HepG2 (cell line): ENCODE data around the gene LDLRAD4. TPM values are rescaled to one million over a fixed set of nuclear protein-coding genes. Genes with fewer than 3 reads are reported as not detected.

ENCODE experiments used
- ATAC-seq: fragments of 200-7000 bp; cut with Tn5 transposase; 3 replicates; pipeline ENCODE4 v1.9.1; 2020; ENCODE audit warnings: mild to moderate bottlenecking, moderate library complexity
- BruUV-seq: library from RNA; stranded (reverse); fragments of 400-500 nt; replicated peaks from 2 replicates; lab custom pipeline; 2021; lab: Mats Ljungman, UMichigan
- CTCF ChIA-PET: fragments of 300-600 bp; formaldehyde crosslinking; extraction: SDS; loops from one replicate; lab custom pipeline; 2021; ENCODE audit warnings: low total read pairs, inconsistent platforms, low intra/inter-chr PET ratio; lab: Yijun Ruan, JAX
- POLR2A ChIA-PET: fragments of 350-600 bp; sonication (Branson Sonifier 250); formaldehyde crosslinking; loops from one replicate; lab custom pipeline; 2020; ENCODE audit warnings: antibody characterized with exemption, inconsistent platforms; lab: Yijun Ruan, JAX
- DNase-seq: peaks from one replicate; pipeline ENCODE4 v3.0.0-alpha.2; 2015; ENCODE audit warnings: low spot score
- FAIRE-seq: peaks from 3 replicates; lab custom pipeline; 2011; peaks lifted over from hg19 to GRCh38; lab: Jason Lieb, UNC
- H2AFZ ChIP-seq: one replicate; pipeline ENCODE4 v1.6.1; 2011; ENCODE audit warnings: low read length, inconsistent platforms
- H3K27ac ChIP-seq: fragments of 300-600 bp; 3 replicates; pipeline ENCODE4 v1.8.0; 2011; ENCODE audit warnings: mixed run types, mild to moderate bottlenecking, mixed read lengths, low read length, inconsistent platforms; ENCODE audit not compliant: insufficient read depth; ENCODE audit errors: extremely low read length
- H3K27me3 ChIP-seq, 2 experiments: fragments of 200-600 bp in 1 of 2; 2 replicates in 1 of 2; 3 replicates in 1 of 2; pipeline versions ENCODE4 v1.6.0 to v1.8.0; 2011; ENCODE audit warnings: low read length in 2 of 2, mild to moderate bottlenecking in 2 of 2, moderate library complexity in 2 of 2, inconsistent platforms in 1 of 2; ENCODE audit not compliant: insufficient read depth in 2 of 2, control insufficient read depth in 1 of 2
- H3K36me3 ChIP-seq, 2 experiments: fragments of 200-600 bp in 1 of 2; replicated peaks in 1 of 2; 2 replicates in 1 of 2; 3 replicates in 1 of 2; pipeline versions ENCODE4 v1.5.1 to v1.8.0; 2011; ENCODE audit warnings: low read length in 2 of 2, inconsistent platforms in 1 of 2; ENCODE audit not compliant: insufficient read depth in 2 of 2, control insufficient read depth in 1 of 2
- H3K4me1 ChIP-seq: 2 replicates; pipeline ENCODE4 v1.5.1; 2012; ENCODE audit warnings: low read length, inconsistent platforms; ENCODE audit not compliant: insufficient read depth
- H3K4me2 ChIP-seq: 2 replicates; pipeline ENCODE4 v1.6.0; 2011; ENCODE audit warnings: low read depth, low read length, inconsistent platforms
- H3K4me3 ChIP-seq, 3 experiments: fragments of 200-600 bp in 1 of 3; sonication (generic), shearing (Covaris generic) in 1 of 3; replicated peaks in 1 of 3; 2 replicates each; pipeline ENCODE4 v1.5.1; 2011 to 2016; ENCODE audit warnings: low read length in 3 of 3, inconsistent platforms in 2 of 3, low read depth in 2 of 3, mild to moderate bottlenecking in 2 of 3, control low read depth in 1 of 3, mixed read lengths in 1 of 3; ENCODE audit not compliant: insufficient read depth in 1 of 3
- H3K79me2 ChIP-seq: one replicate; pipeline ENCODE4 v1.6.1; 2011; ENCODE audit warnings: low read length, inconsistent platforms; ENCODE audit not compliant: insufficient read depth
- H3K9ac ChIP-seq: 2 replicates; pipeline ENCODE4 v1.6.0; 2011; ENCODE audit warnings: mild to moderate bottlenecking, low read depth, low read length, inconsistent platforms; ENCODE audit not compliant: insufficient read depth
- H3K9me3 ChIP-seq: 2 replicates; pipeline ENCODE4 v1.5.1; 2012; ENCODE audit warnings: mild to moderate bottlenecking, low read length
- H4K20me1 ChIP-seq: 2 replicates; pipeline ENCODE4 v1.6.0; 2011; ENCODE audit warnings: inconsistent platforms, mild to moderate bottlenecking, low read length, moderate library complexity; ENCODE audit not compliant: insufficient read depth
- ARID3A ChIP-seq: IDR thresholded peaks from 2 replicates; pipeline ENCODE4 v1.6.1; 2012; ENCODE audit warnings: low read depth, low read length, improper control_type of control experiment
- CSRNP1 ChIP-seq: sonication (generic); formaldehyde crosslinking; IDR thresholded peaks from 2 replicates; pipeline ENCODE4 v1.8.1; 2023; ENCODE audit warnings: mild to moderate bottlenecking, missing genetic modification reagents
- MATR3 ChIP-seq: sonication (generic); formaldehyde crosslinking; IDR thresholded peaks from 2 replicates; pipeline ENCODE4 v1.4.0; 2020; ENCODE audit warnings: missing genetic modification reagents
- PRDM15 ChIP-seq: sonication (generic); formaldehyde crosslinking; IDR thresholded peaks from 2 replicates; pipeline ENCODE4 v1.4.0; 2020; ENCODE audit warnings: missing genetic modification reagents
- SRSF4 ChIP-seq: fragments of 200-400 bp; formaldehyde crosslinking; IDR thresholded peaks from one replicate; pipeline ENCODE4 v1.6.1; 2018; ENCODE audit warnings: mild to moderate bottlenecking, low read depth, low read length, moderate library complexity; ENCODE audit not compliant: poor library complexity, severe bottlenecking
- ZFAT ChIP-seq: sonication (generic); formaldehyde crosslinking; conservative IDR thresholded peaks from 2 replicates; pipeline ENCODE4 v1.8.1; 2023; ENCODE audit warnings: missing genetic modification reagents, inconsistent platforms
- ZNF737 ChIP-seq: sonication (generic); formaldehyde crosslinking; IDR thresholded peaks from 2 replicates; pipeline ENCODE4 v1.5.0; 2020; ENCODE audit warnings: missing genetic modification reagents, mild to moderate bottlenecking, borderline replicate concordance
- ZNF883 ChIP-seq: sonication (generic); formaldehyde crosslinking; IDR thresholded peaks from 2 replicates; pipeline ENCODE4 v1.5.1; 2020; ENCODE audit warnings: mild to moderate bottlenecking, missing genetic modification reagents; ENCODE audit errors: not compliant biosample characterization
- WGBS: methylation state at CpG from one replicate; pipeline ENCODE4 v1.1.6; 2017; ENCODE audit warnings: low lambda C conversion rate; 5-methylcytosine and 5-hydroxymethylcytosine counted together
- in situ Hi-C: cut with HindIII; loops from 2 replicates; pipeline ENCODE4 v1.10.0; 2017; ENCODE audit warnings: low pct_unique_long_range_greater_than_20kb; ENCODE audit not compliant: extremely low pct_ligation_motif_present
- intact Hi-C: fragments of 100-400 bp; cut with micrococcal nuclease; formaldehyde crosslinking; loops from one replicate; pipeline ENCODE4 v1.10.0; 2022; ENCODE audit not compliant: unreplicated experiment
- polyA plus RNA-seq, 8 experiments: library from polyadenylated mRNA; depleted of rRNA in 3 of 8; stranded (reverse) in 7 of 8; unstranded in 1 of 8; fragments of >200 nt; fragmentation: Illumina TruSeq in 4 of 8; extraction: Trizol in 4 of 8; gene quantifications; 2 replicates each; pipeline versions ENCODE4 v1.2.1 to v1.2.3, GENCODE V29; 2011 to 2016; ENCODE audit warnings: low read depth in 4 of 8, missing spikeins in 1 of 8, mixed read lengths in 1 of 8; ENCODE audit not compliant: insufficient read depth in 1 of 8
- total RNA-seq, 5 experiments: library from RNA; depleted of rRNA; stranded (reverse); fragments of >200 nt; fragmentation: Illumina TruSeq; extraction: Trizol; gene quantifications; 2 replicates each; pipeline ENCODE4 v1.2.3, GENCODE V29; 2016; ENCODE audit warnings: low read depth in 1 of 5
- TF ChIP-seq, protein P1 (sequence below): sonication (generic); formaldehyde crosslinking; IDR thresholded peaks from 2 replicates; pipeline ENCODE4 v1.5.0; 2020; ENCODE audit warnings: missing genetic modification reagents
- TF ChIP-seq, protein P2 (sequence below): sonication (generic); formaldehyde crosslinking; IDR thresholded peaks from 2 replicates; pipeline ENCODE4 v1.4.0; 2020; ENCODE audit warnings: missing genetic modification reagents, borderline replicate concordance

LDLRAD4 gene
- total and polyA plus RNA-seq, 2 of the 13 experiments (the other 11 are each of a cell fraction or from before 2014, with no cell fraction given): 13.6 to 20.9 TPM

DNA sequence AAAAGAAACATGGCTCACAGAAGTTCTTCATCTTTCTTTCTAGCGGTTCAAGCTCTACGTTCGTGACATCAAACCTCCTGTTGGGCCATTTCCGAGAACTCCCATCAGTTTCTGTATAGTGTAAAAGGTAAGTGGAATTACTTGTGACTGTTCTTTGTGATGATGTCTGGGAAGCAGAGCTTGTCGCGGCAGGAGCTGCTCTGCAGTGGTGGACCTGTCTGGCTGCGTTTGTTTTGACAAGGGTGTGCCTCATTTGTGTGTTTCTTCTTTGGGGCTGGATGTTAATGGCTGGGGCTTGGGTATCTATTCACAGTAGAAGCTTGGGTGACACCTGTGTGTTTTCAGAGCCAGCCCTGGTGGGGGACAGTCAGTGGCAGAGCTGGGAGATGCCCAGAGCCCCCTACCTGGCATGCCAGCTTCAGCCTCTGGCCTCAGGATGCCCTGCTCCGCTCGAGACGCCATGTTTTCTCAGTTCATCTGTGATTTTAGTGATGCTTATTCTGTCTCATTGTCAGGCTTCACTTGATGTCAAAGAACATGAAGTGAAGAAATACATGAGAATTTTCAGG is 59.6 kb downstream of the LDLRAD4 start:
- H3K9ac ChIP-seq: no peak overlapping the region
- no peak overlapping the region for H3K4me2 ChIP-seq
- ChIA-PET CTCF (no interaction called here), POLR2A (no interaction called here)
- no peak overlapping the region for H3K27ac ChIP-seq
- no peaks in the 10 kb centered on the region for H3K27me3 ChIP-seq
- intact Hi-C loops: no loop called here
- H3K79me2 ChIP-seq: no peaks in the 10 kb centered on the region
- ATAC-seq (no peak), FAIRE-seq (no peak), DNase-seq (no peak)
- no peaks in the 10 kb centered on the region for H3K9me3 ChIP-seq
- no peak overlapping the region for H2AFZ ChIP-seq
- BruUV-seq: no TSS peak
- in situ Hi-C loops: no loop called here
- no peak overlapping the region for H3K4me3 ChIP-seq
- peaks cover 19% of the 10 kb centered on the region for H3K4me1 ChIP-seq
- 0 out of 5 replicates have a peak, but pooled peaks cover 0 to 6% of the 10 kb centered on the region in 2 experiments for H3K36me3 ChIP-seq
- 98% methylated on average over 10 of the region's 10 CpGs for WGBS
- no peaks in the 10 kb centered on the region for H4K20me1 ChIP-seq
- TF ChIP-seq, protein P1, sequence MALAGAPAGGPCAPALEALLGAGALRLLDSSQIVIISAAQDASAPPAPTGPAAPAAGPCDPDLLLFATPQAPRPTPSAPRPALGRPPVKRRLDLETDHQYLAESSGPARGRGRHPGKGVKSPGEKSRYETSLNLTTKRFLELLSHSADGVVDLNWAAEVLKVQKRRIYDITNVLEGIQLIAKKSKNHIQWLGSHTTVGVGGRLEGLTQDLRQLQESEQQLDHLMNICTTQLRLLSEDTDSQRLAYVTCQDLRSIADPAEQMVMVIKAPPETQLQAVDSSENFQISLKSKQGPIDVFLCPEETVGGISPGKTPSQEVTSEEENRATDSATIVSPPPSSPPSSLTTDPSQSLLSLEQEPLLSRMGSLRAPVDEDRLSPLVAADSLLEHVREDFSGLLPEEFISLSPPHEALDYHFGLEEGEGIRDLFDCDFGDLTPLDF: no peak
- TF ChIP-seq PRDM15 (no peak), ZNF883 (CRISPR knock-in tag) (no peak), SRSF4 (no peak), ZNF737 (CRISPR knock-in tag) (no peak), MATR3 (no peak), ZFAT (CRISPR knock-in tag) (no peak), CSRNP1 (no peak), ARID3A (no peak)
- TF ChIP-seq, protein P2, sequence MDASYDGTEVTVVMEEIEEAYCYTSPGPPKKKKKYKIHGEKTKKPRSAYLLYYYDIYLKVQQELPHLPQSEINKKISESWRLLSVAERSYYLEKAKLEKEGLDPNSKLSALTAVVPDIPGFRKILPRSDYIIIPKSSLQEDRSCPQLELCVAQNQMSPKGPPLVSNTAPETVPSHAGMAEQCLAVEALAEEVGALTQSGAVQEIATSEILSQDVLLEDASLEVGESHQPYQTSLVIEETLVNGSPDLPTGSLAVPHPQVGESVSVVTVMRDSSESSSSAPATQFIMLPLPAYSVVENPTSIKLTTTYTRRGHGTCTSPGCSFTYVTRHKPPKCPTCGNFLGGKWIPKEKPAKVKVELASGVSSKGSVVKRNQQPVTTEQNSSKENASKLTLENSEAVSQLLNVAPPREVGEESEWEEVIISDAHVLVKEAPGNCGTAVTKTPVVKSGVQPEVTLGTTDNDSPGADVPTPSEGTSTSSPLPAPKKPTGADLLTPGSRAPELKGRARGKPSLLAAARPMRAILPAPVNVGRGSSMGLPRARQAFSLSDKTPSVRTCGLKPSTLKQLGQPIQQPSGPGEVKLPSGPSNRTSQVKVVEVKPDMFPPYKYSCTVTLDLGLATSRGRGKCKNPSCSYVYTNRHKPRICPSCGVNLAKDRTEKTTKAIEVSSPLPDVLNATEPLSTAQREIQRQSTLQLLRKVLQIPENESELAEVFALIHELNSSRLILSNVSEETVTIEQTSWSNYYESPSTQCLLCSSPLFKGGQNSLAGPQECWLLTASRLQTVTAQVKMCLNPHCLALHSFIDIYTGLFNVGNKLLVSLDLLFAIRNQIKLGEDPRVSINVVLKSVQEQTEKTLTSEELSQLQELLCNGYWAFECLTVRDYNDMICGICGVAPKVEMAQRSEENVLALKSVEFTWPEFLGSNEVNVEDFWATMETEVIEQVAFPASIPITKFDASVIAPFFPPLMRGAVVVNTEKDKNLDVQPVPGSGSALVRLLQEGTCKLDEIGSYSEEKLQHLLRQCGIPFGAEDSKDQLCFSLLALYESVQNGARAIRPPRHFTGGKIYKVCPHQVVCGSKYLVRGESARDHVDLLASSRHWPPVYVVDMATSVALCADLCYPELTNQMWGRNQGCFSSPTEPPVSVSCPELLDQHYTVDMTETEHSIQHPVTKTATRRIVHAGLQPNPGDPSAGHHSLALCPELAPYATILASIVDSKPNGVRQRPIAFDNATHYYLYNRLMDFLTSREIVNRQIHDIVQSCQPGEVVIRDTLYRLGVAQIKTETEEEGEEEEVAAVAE: no peak
